ENCODE data around the gene PI16. TPM values are rescaled to one million over a fixed set of nuclear protein-coding genes. Genes with fewer than 3 reads are reported as not detected.

Gene PI16
- total RNA-seq, 4 donors from 2014 or later, result 5.7 to 23.8 (median 10.1) TPM

DNA sequence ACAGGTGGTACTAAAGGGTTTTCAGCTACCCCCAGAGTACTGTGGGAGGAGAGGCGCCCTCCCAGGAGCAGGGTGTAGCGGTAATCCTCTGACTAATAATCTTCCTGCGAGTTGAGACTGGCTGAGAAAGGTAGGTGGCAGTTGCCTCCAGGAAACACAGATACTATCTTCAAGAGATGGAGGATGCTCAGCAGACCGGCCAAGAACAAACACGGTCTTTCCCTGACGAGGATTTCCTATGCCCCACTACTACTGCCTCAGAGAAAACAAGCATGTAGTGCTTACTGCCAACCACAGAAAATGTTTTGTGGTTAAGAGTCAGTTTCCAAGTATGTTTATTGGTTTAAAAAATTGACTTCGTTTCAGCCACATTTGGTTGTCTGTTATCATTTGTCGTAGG is 42.0 kb upstream of the PI16 start:
- TF ChIP-seq, protein P1, sequence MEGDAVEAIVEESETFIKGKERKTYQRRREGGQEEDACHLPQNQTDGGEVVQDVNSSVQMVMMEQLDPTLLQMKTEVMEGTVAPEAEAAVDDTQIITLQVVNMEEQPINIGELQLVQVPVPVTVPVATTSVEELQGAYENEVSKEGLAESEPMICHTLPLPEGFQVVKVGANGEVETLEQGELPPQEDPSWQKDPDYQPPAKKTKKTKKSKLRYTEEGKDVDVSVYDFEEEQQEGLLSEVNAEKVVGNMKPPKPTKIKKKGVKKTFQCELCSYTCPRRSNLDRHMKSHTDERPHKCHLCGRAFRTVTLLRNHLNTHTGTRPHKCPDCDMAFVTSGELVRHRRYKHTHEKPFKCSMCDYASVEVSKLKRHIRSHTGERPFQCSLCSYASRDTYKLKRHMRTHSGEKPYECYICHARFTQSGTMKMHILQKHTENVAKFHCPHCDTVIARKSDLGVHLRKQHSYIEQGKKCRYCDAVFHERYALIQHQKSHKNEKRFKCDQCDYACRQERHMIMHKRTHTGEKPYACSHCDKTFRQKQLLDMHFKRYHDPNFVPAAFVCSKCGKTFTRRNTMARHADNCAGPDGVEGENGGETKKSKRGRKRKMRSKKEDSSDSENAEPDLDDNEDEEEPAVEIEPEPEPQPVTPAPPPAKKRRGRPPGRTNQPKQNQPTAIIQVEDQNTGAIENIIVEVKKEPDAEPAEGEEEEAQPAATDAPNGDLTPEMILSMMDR (IDR thresholded peaks at IDR 0.05; ENCODE audit: low read depth), result no peak

DNA sequence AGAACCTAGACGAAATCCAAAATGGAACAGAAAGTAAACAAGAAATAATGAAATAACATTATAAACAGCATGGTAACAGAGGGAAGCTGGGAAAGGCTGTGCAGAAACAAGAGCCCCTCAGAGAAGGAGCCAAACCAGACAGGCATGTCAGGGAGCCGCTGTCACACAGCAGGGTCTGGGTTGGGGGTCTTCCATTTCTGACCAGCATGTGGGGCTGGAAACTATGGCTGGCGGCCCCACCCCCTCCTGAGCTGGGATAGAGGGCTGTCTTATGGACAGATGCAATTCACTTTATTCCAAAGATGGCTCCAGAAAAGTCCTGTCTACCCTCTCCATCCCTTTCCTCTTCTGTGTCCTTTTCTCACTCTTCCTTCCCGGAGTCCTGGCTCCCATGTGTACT is 41.5 kb upstream of the PI16 start:
- TF ChIP-seq, protein P1 (IDR thresholded peaks at IDR 0.05; ENCODE audit: low read depth), result no peak

DNA sequence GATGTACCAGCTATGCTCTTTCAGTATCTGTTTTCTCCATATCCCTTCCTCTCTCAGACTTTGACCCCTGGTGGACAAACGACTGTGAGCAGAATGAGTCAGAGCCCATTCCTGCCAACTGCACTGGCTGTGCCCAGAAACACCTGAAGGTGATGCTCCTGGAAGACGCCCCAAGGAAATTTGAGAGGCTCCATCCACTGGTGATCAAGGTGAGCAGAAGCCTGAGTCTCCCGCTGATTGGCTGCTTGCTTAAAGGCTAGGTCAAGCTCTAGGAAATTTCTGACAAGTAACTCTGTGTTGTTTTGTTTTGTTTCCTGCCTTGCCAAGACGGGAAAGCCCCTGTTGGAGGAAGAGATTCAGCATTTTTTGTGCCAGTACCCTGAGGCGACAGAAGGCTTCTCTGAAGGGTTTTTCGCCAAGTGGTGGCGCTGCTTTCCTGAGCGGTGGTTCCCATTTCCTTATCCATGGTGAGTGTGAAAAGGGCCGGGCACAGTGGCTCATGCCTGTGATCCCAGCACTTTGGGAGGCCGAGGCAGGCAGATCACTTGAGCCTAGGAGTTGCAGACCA is 40.2 kb upstream of the PI16 start:
- TF ChIP-seq, protein P1 (IDR thresholded peaks at IDR 0.05; ENCODE audit: low read depth), result no peak

DNA sequence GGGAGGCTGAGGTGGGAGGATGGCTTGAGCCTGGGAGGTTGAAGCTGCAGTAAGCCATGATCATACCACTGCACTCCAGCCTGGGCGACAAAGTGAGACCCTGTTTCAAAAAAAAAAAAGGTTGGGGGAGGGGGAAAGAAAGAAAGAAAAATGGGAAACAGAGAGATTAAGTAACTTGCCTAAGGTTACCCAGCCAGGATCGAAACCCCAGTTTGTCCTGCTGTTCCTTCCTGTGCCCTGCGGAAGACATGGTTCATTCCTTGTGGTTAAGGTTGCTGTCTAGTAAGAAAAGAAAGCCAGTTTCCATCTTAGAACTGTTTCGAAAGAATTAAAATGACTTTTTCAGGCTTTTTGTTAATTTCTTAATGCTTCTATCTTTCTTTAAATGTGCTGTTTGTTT is 38.9 kb upstream of the PI16 start:
- TF ChIP-seq, protein P1 (IDR thresholded peaks at IDR 0.05; ENCODE audit: low read depth), result no peak

DNA sequence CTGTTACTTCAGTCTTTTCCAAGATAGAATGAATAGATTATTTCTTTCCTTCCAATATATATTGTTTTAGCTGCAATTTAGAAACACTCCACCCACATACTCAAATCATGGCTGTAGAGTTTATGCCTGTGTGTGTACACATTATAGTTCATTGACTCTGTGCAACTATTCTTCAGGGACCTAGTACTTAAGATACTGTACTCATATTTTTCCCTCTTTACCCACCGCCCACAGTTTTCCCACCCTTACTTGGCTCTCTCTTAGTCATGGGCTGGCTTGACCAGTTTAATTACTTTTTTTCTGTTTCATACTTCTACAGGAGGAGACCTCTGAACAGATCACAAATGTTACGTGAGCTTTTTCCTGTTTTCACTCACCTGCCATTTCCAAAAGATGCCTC is 38.4 kb upstream of the PI16 start:
- TF ChIP-seq, protein P1 (IDR thresholded peaks at IDR 0.05; ENCODE audit: low read depth), result no peak

DNA sequence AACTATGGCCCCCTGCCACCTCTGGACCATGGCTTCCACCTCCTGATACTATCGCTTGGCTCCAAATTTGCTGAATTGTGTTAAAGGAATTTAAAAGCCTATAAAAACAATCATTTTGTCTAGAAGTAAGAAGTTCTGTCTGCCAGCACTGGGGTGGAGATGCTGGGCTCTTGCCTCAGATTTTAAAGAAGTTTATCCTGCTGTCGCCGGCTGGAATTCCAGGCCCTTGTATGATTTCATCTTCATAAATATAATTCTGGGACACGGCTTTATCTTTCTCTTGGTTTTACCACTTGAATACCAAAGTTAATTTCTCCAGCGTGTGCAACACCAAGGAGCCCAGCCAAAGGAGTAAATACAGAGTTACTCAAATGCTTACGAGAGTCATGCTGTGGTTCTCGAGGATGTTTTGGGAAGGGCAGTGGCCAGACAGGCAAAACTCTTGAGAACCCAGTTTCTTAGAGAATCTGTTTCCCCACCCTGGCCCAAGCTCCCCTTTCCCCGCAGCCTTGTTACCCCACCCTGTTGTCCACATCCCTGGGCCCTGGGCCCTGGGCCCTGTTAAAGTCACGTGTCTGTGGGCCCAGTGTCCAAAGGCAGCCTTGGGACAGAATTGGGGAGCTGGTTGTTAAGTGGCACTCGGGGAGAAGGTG is 36.9 kb upstream of the PI16 start:
- TF ChIP-seq, protein P1 (IDR thresholded peaks at IDR 0.05; ENCODE audit: low read depth), result no peak

DNA sequence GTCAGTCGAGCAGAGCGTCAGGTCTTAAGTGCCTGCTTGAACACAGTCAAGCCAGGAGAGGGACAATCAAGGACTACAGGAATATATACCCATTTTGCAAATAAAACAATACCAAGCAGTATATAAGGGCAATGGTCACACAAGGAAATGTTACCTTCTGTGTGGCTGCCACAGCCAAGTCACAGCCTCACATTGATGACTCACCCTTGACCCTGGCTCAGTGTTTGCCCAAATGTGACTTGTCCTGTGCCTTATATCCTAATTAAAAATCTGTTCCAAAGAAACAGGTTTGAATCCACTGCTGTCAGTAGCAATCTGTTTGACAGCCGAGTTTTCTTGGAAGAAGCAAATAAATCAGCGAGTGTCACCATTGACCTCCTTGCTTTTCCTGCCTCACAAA is 34.5 kb upstream of the PI16 start:
- TF ChIP-seq, protein P1 (IDR thresholded peaks at IDR 0.05; ENCODE audit: low read depth), result no peak

Data from subcutaneous adipose tissue (tissue), 4 donors.